ENCODE data around the gene SCN8A.

GRCh38 chr12:51838762-51839161, 247.7 kb downstream of the SCN8A start:
- TF ChIP-seq CTCF (IDR thresholded peaks at IDR 0.05; ENCODE audit: low read length) (no peak), EZH2phosphoT487 (IDR thresholded peaks at IDR 0.05; ENCODE audit: low read length) (no peak), EZH2 (optimal IDR thresholded peaks at IDR 0.05; ENCODE audit: low read depth, low read length) (no peak)

All from MM.1S (cell line).